Upper lobe of left lung (tissue), 6 donors: ENCODE measurements around the gene ZNF581. TPM values are rescaled to one million over a fixed set of nuclear protein-coding genes. Genes with fewer than 3 reads are reported as not detected.
A peak's percentile ranks its signal among the peaks of the same experiment; 100 is the strongest.

ENCODE experiments used
- ATAC-seq, 2 donors: fragments of 200-7000 bp; cut with Tn5 transposase; one replicate each; pipeline ENCODE4 v1.9.1; 2022; ENCODE audit warnings: mild to moderate bottlenecking in 2 of 2, moderate library complexity in 2 of 2; ENCODE audit not compliant: low FRiP score in 2 of 2
- DNase-seq, 2 donors: peaks; one replicate each; pipeline ENCODE4 v3.0.0-alpha.2; 2019 to 2020
- H3K27ac ChIP-seq, 4 donors: fragments of 200-600 bp; sonication (generic); one replicate each; pipeline ENCODE4 v1.5.1; 2016 to 2019
- H3K27me3 ChIP-seq, 4 donors: fragments of 200-600 bp; sonication (generic); one replicate each; pipeline ENCODE4 v1.5.1; 2017 to 2019
- H3K36me3 ChIP-seq, 4 donors: fragments of 200-600 bp; sonication (generic); one replicate each; pipeline ENCODE4 v1.5.1; 2016 to 2019
- H3K4me1 ChIP-seq, 4 donors: fragments of 200-600 bp; sonication (generic); one replicate each; pipeline ENCODE4 v1.5.1; 2018 to 2019
- H3K4me3 ChIP-seq, 4 donors: fragments of 200-600 bp; sonication (generic); one replicate each; pipeline ENCODE4 v1.5.1; 2017 to 2019; ENCODE audit warnings: mild to moderate bottlenecking in 2 of 4, moderate library complexity in 1 of 4
- H3K9me3 ChIP-seq, 4 donors: fragments of 200-600 bp; sonication (generic); one replicate each; pipeline ENCODE4 v1.5.1; 2018 to 2019
- EP300 ChIP-seq, 4 donors: sonication (generic); formaldehyde crosslinking; IDR thresholded peaks; one replicate each; pipeline ENCODE4 v1.5.1; 2017; ENCODE audit warnings: antibody characterized with exemption in 4 of 4, control low read depth in 2 of 4
- POLR2A ChIP-seq, 4 donors: fragments of 450-650 bp; IDR thresholded peaks; one replicate each; pipeline ENCODE4 v1.5.1; 2016 to 2017; ENCODE audit warnings: antibody characterized with exemption in 4 of 4, mild to moderate bottlenecking in 2 of 4
- POLR2AphosphoS5 ChIP-seq, 2 donors: sonication (generic); formaldehyde crosslinking; IDR thresholded peaks; one replicate each; pipeline ENCODE4 v1.5.1; 2017; ENCODE audit warnings: antibody characterized with exemption in 2 of 2
- WGBS, 2 donors: methylation state at CpG; one replicate each; pipeline ENCODE4 v1.1.5; 2017 to 2018; 5-methylcytosine and 5-hydroxymethylcytosine counted together
- total RNA-seq, 6 donors: library from RNA; depleted of rRNA in 4 of 6; stranded (reverse); fragments of >200 nt in 4 of 6; gene quantifications; one replicate each; pipeline versions ENCODE4 v1.1.0 to v1.2.1, GENCODE V29; 2016 to 2021
- TF ChIP-seq, protein P1 (sequence below), 6 experiments: fragments of 450-650 bp in 4 of 6; fragments of 200-600 bp in 2 of 6; sonication (generic) in 2 of 6; IDR thresholded peaks; one replicate each; pipeline ENCODE4 v1.5.1; 2016 to 2019; ENCODE audit warnings: antibody characterized with exemption in 6 of 6
- donor health status: DM: no; HTN: no; CAD: no; lungs with moderate emphysema.
- donor health status: DM: no; HTN: yes; CAD: no; lungs with severe emphysema.

ZNF581 gene
- total RNA-seq, 6 donors from 2014 or later = 15.6 to 38.8 (median 21.9) TPM

DNA sequence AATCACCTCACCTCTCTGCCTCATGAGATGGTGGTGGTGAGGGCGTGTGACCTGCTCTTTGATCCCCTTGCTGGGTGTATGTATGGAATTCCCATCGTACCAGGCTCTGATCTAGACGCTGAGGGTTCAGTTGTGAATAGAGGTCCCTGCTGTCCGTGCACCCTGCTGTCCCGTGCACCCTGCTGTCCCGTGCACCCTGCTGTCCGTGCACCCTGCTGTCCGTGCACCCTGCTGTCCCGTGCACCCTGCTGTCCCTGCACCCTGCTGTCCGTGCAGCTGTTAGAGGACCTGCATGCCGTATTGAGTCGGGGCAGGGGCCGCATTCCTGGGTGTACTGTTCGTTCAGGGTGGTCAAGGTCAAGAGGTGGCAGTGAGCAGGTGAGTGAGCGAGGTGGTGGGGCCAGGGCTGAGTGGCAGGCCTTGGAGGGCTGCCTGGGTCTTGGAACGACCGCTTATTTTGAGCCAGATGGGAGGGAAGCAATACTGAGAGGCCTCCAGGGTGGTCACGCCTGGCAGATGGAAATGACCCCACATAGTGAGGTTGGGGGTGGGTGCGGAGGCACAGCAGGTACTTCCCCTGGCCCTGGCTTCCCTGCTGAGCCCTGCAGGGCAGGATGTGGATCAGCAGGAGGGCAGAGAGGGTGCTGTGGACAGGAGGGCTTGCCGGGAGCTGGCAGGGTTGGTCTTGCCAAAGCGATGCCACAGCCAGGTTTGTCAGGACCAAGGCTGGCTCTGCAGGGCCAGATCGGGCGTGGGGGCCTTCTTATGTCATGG lies 27.0 kb downstream of the ZNF581 start:
- Histone ChIP-seq H3K4me1 (peaks cover 4 to 34% (median 10%) of the 10 kb centered on the region in 4 donors), H3K36me3 (peaks cover 33 to 76% (median 67%) of the 10 kb centered on the region in 4 donors), H3K4me3 (no peak overlapping the region), H3K27ac (no peak overlapping the region), H3K9me3 (no peaks in the 10 kb centered on the region), H3K27me3 (no peaks in the 10 kb centered on the region)
- WGBS, 2 donors = 83 to 88% methylated on average over 14 to 20 of the region's 23 CpGs
- DNase-seq = peak; percentile 44 to 87
- TF ChIP-seq POLR2AphosphoS5 (IDR thresholded peaks at IDR 0.05) (no peak), EP300 (IDR thresholded peaks at IDR 0.05) (no peak), POLR2A (IDR thresholded peaks at IDR 0.05) (no peak)
- TF ChIP-seq, protein P1, sequence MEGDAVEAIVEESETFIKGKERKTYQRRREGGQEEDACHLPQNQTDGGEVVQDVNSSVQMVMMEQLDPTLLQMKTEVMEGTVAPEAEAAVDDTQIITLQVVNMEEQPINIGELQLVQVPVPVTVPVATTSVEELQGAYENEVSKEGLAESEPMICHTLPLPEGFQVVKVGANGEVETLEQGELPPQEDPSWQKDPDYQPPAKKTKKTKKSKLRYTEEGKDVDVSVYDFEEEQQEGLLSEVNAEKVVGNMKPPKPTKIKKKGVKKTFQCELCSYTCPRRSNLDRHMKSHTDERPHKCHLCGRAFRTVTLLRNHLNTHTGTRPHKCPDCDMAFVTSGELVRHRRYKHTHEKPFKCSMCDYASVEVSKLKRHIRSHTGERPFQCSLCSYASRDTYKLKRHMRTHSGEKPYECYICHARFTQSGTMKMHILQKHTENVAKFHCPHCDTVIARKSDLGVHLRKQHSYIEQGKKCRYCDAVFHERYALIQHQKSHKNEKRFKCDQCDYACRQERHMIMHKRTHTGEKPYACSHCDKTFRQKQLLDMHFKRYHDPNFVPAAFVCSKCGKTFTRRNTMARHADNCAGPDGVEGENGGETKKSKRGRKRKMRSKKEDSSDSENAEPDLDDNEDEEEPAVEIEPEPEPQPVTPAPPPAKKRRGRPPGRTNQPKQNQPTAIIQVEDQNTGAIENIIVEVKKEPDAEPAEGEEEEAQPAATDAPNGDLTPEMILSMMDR (IDR thresholded peaks at IDR 0.05) = no peak
- ATAC-seq = peak in 1 of 2 donors; percentile 70

DNA sequence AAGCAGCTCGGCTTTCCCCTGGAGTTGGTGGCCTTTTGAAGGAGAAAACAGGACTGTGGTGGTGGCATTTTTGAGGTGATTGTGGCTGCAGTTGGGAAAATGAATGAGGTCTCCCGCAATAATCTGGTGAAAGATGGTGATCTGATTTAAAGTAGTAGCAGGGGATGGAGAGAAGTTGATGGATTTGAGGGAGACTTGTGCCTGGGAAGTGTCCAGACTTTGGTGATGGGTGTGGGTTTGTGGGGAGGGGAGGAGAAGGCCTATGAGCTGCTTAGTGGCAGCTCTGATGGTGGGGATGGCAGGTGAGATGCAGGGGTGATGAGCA lies 27.6 kb downstream of the ZNF581 start:
- WGBS, 2 donors = 88 to 100% methylated on average over 1 to 2 of the region's 2 CpGs
- H3K36me3 ChIP-seq = peaks cover 31 to 70% (median 61%) of the 10 kb centered on the region in 4 donors
- DNase-seq (no peak), ATAC-seq (no peak)
- no peak overlapping the region for H3K27ac ChIP-seq
- peaks cover 7 to 39% (median 14%) of the 10 kb centered on the region in 4 donors for H3K4me1 ChIP-seq
- H3K4me3 ChIP-seq = no peak overlapping the region
- H3K9me3 ChIP-seq = no peaks in the 10 kb centered on the region
- no peak for TF ChIP-seq POLR2AphosphoS5 (IDR thresholded peaks at IDR 0.05)
- TF ChIP-seq, protein P1 (IDR thresholded peaks at IDR 0.05) = no peak
- no peak for TF ChIP-seq EP300 (IDR thresholded peaks at IDR 0.05)
- no peak for TF ChIP-seq POLR2A (IDR thresholded peaks at IDR 0.05)
- H3K27me3 ChIP-seq = no peaks in the 10 kb centered on the region

DNA sequence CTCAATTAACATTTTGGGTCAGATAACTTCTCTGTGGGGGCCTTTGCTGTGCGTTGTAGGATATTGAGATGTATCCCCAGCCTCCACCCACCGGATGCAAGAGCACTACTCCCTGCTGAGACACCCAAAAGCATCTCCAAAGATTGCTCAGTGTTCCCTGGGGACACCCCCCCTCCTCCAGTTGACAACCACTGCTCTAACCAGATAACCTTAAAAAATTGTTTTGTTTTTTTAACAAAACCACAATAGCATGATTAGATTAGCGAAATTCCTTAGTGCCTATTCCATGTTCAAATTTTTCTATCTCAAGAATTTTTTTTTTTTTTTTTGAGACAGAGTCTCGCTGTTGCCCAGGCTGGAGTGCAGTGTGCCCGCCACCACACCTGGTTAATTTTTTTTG lies 29.0 kb downstream of the ZNF581 start:
- H3K4me1 ChIP-seq = peaks cover 21 to 53% (median 28%) of the 10 kb centered on the region in 4 donors
- no peak overlapping the region for H3K27ac ChIP-seq
- H3K4me3 ChIP-seq = no peak overlapping the region
- H3K36me3 ChIP-seq = peaks cover 27 to 56% (median 47%) of the 10 kb centered on the region in 4 donors
- no peaks in the 10 kb centered on the region for H3K27me3 ChIP-seq
- TF ChIP-seq EP300 (IDR thresholded peaks at IDR 0.05) = no peak
- TF ChIP-seq, protein P1 (IDR thresholded peaks at IDR 0.05) = no peak
- no peak for TF ChIP-seq POLR2AphosphoS5 (IDR thresholded peaks at IDR 0.05)
- no peak for TF ChIP-seq POLR2A (IDR thresholded peaks at IDR 0.05)
- H3K9me3 ChIP-seq = no peaks in the 10 kb centered on the region
- 84 to 92% methylated on average over 5 of the region's 5 CpGs for WGBS, 2 donors
- DNase-seq (no peak), ATAC-seq (no peak)

DNA sequence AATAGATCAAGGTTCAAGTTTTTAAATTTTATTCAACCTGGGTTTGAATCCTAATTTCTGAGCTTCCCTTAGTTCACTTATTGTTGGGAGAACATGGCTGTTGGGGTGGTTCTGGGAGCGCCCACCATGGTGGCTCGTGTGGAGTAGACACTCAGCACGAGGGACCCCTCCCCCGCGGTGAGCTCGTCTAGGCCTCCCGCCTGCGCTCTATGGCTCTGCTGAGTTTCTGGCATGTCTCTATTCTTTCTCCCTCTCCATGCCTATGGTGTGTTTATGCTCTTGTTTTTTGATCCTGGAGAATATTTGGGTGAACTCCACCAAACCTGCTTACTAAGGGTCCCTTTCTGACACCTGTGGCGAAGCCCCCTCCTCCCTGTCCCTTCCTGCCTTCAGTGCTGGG lies 30.0 kb downstream of the ZNF581 start:
- no peak for DNase-seq
- H3K36me3 ChIP-seq = peaks cover 25 to 51% (median 41%) of the 10 kb centered on the region in 4 donors
- 88 to 92% methylated on average over 9 of the region's 9 CpGs for WGBS, 2 donors
- no peaks in the 10 kb centered on the region for H3K9me3 ChIP-seq
- H3K4me3 ChIP-seq = no peak overlapping the region
- no peak for ATAC-seq
- H3K4me1 ChIP-seq = peaks cover 28 to 58% (median 37%) of the 10 kb centered on the region in 4 donors
- no peak overlapping the region for H3K27ac ChIP-seq
- no peak for TF ChIP-seq EP300 (IDR thresholded peaks at IDR 0.05)
- TF ChIP-seq POLR2AphosphoS5 (IDR thresholded peaks at IDR 0.05) = no peak
- TF ChIP-seq, protein P1 (IDR thresholded peaks at IDR 0.05) = no peak
- no peak for TF ChIP-seq POLR2A (IDR thresholded peaks at IDR 0.05)
- no peaks in the 10 kb centered on the region for H3K27me3 ChIP-seq
